IMR-90 (cell line): Measurements from ENCODE around the gene NOL12. TPM values are rescaled to one million over a fixed set of nuclear protein-coding genes. Genes with fewer than 3 reads are reported as not detected.

ENCODE experiments used
- BHLHE40 ChIP-seq: fragments of 150-350 bp; IDR thresholded peaks from 2 replicates; pipeline ENCODE4 v1.6.1; 2016; ENCODE audit warnings: mild to moderate bottlenecking, low read depth, low read length
- CEBPB ChIP-seq: IDR thresholded peaks from 2 replicates; pipeline ENCODE4 v1.6.1; 2012; ENCODE audit warnings: low read depth, low read length, improper control_type of control experiment
- CHD1 ChIP-seq: IDR thresholded peaks from 2 replicates; pipeline ENCODE4 v1.6.1; 2012; ENCODE audit warnings: low read depth, low read length, improper control_type of control experiment
- MAZ ChIP-seq: IDR thresholded peaks from 2 replicates; pipeline ENCODE4 v1.6.1; 2012; ENCODE audit warnings: low read depth, mild to moderate bottlenecking, low read length, improper control_type of control experiment, moderate library complexity, borderline replicate concordance
- MXI1 ChIP-seq: IDR thresholded peaks from 2 replicates; pipeline ENCODE4 v1.6.1; 2012; ENCODE audit warnings: low read depth, mild to moderate bottlenecking, low read length, moderate library complexity, borderline replicate concordance
- POLR2A ChIP-seq: IDR thresholded peaks from 2 replicates; pipeline ENCODE4 v1.6.1; 2012; ENCODE audit warnings: mild to moderate bottlenecking, low read depth, low read length
- RFX5 ChIP-seq: IDR thresholded peaks from 2 replicates; pipeline ENCODE4 v1.8.0; 2012; ENCODE audit warnings: low read depth, mild to moderate bottlenecking, low read length, moderate library complexity
- SMC3 ChIP-seq: fragments of 150-350 bp; IDR thresholded peaks from 2 replicates; pipeline ENCODE4 v1.6.1; 2016; ENCODE audit warnings: low read depth, mild to moderate bottlenecking, antibody characterized with exemption, low read length, moderate library complexity
- polyA plus RNA-seq, 3 experiments: library from polyadenylated mRNA; depleted of rRNA; stranded (reverse); fragments of >200 nt; gene quantifications; 2 replicates each; pipeline ENCODE4 v1.2.3, GENCODE V29; 2012; ENCODE audit warnings: low replicate concordance in 1 of 3
- total RNA-seq: library from RNA; depleted of rRNA; stranded (reverse); fragments of >200 nt; gene quantifications from 2 replicates; pipeline ENCODE4 v1.2.3, GENCODE V29; 2012

NOL12 gene
- total and polyA plus RNA-seq, 2 of the 4 experiments (the other 2 are of a cell fraction) = 16.0 to 25.6 TPM

DNA sequence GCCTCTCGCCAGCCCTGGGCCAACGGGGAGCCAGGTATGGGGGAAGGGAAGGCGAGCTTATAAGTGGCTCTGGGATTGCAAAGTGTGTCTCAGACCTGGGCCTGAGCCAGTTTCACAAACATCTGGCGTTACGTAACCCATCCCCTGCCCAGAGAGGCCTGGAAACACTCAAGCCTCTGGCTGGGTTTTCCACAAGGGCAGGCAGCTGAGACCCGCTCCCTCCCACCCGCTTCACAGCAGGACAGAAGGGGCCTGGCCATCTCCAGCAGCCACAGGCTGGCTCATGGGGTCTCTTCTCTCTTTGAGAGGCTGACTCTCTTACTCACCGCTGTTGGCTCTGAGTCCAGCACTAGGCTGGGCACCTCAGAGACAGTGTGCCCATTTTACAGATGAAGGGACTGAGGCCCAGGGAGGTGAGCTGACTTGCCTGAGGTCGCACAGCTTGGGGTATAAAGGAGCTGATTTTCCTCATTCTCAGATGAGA lies 55.2 kb downstream of the NOL12 start (continued):
- TF ChIP-seq CHD1 = no peak
- TF ChIP-seq CEBPB = peak; percentile 98
- no peak for TF ChIP-seq SMC3
- TF ChIP-seq MAZ = peak; percentile 60; the same call in 1 of the 2 replicates
- TF ChIP-seq POLR2A = no peak
- 0 out of 2 replicates have a peak, but pooled peaks have one; percentile 17 for TF ChIP-seq RFX5
- 0 out of 2 replicates have a peak, but pooled peaks have one; percentile 5 for TF ChIP-seq BHLHE40
- no peak for TF ChIP-seq MXI1
